Measurements from ENCODE around the gene PC.

The PC gene

GRCh38 chr11:66853242-66854229, 104.6 kb downstream of the PC start:
- no peak for DNase-seq (ENCODE audit: low spot score)

GRCh38 chr11:66852466-66853241, 105.5 kb downstream of the PC start:
- DNase-seq (ENCODE audit: low spot score): no peak

GRCh38 chr11:66851698-66852465, 106.3 kb downstream of the PC start:
- peak; percentile 76 for DNase-seq (ENCODE audit: low spot score)

GRCh38 chr11:66851239-66851596, 107.0 kb downstream of the PC start:
- no peak for DNase-seq (ENCODE audit: low spot score)

- DNase-seq (ENCODE audit: low spot score): no peak
Observed at GRCh38 chr11:66850588-66851238, 107.5 kb downstream of the PC start.

GRCh38 chr11:66850235-66850587, 108.0 kb downstream of the PC start:
- no peak for DNase-seq (ENCODE audit: low spot score)

GRCh38 chr11:66849501-66850234, 108.5 kb downstream of the PC start:
- DNase-seq (ENCODE audit: low spot score): no peak

- DNase-seq (ENCODE audit: low spot score): no peak
Observed at GRCh38 chr11:66848671-66849500, 109.3 kb downstream of the PC start.

GRCh38 chr11:66847461-66848232, 110.5 kb downstream of the PC start:
- DNase-seq (ENCODE audit: low spot score): no peak

- no peak for DNase-seq (ENCODE audit: low spot score)
Observed at GRCh38 chr11:66846671-66847091, 111.5 kb downstream of the PC start.

GRCh38 chr11:66845876-66846212, 112.3 kb downstream of the PC start:
- DNase-seq (ENCODE audit: low spot score): no peak

GRCh38 chr11:66845143-66845875, 112.9 kb downstream of the PC start:
- DNase-seq (ENCODE audit: low spot score): no peak

GRCh38 chr11:66844496-66845142, 113.6 kb downstream of the PC start:
- no peak for DNase-seq (ENCODE audit: low spot score)

- no peak for DNase-seq (ENCODE audit: low spot score)
Observed at GRCh38 chr11:66843776-66844495, 114.2 kb downstream of the PC start.

- peak; percentile 93 for DNase-seq (ENCODE audit: low spot score)
Observed at GRCh38 chr11:66842896-66843775, 115.0 kb downstream of the PC start, which contains the start of gene RCE1. Gene RCE1 (plus strand): TSS chr11:66843441. CDS start chr11:66843456, 15 bp downstream.

GRCh38 chr11:66842501-66842895, 115.7 kb downstream of the PC start:
- no peak for DNase-seq (ENCODE audit: low spot score)

GRCh38 chr11:66841861-66842260, 116.3 kb downstream of the PC start:
- no peak for DNase-seq (ENCODE audit: low spot score)

All from NAMALWA (cell line).